OCI-LY1 (cell line): ENCODE data around the gene YEATS4.

Experiments
- EZH2 ChIP-seq: fragments of 200-600 bp; sonication (generic), shearing (Covaris generic); IDR thresholded peaks from 2 replicates; pipeline ENCODE4 v1.8.0; 2017; ENCODE audit warnings: borderline replicate concordance, mixed run types, mild to moderate bottlenecking, antibody characterized with exemption, low read length, moderate library complexity, mixed read lengths
- TF ChIP-seq, protein P1 (sequence below): fragments of 200-600 bp; sonication (generic), shearing (Covaris generic); IDR thresholded peaks from 2 replicates; pipeline ENCODE4 v1.5.1; 2017; ENCODE audit warnings: mild to moderate bottlenecking, antibody characterized with exemption, low read length, moderate library complexity, mixed read lengths

DNA sequence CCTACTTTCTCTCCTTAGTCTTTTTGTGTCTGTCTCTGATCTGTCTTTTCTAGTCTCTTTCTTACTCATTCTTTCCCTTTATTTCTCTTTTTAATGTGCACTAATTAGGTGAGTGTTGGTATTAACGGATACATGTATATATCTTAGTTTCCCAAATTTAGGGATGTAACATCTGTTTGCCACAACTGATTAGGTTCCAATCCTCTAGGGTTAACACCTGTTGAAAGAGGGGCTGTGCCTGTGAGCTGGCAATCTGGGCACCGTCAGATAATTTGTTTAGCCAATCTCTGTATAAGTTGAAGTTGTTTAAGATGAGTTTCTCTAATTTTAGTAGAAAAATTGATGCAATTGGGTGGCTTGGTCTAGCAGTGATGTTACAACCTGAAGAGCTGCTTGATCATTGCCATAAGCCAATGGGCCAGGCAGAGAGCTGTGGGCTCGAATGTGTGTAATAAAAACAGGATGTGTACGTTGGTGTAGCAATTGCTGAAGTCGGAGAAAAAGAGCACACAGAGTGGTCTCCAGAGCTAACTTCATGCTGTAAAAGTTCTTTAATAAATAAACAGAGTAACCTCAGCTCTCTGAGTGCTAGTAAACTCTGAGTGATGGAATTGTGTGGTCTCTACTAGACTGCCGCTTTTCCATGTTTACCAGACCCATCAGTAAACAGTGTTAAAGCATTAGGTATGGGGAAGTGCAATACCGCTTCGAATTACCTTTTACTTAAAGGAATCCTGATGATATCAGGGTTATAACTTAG lies 29.7 kb upstream of the YEATS4 start:
- TF ChIP-seq, protein P1, sequence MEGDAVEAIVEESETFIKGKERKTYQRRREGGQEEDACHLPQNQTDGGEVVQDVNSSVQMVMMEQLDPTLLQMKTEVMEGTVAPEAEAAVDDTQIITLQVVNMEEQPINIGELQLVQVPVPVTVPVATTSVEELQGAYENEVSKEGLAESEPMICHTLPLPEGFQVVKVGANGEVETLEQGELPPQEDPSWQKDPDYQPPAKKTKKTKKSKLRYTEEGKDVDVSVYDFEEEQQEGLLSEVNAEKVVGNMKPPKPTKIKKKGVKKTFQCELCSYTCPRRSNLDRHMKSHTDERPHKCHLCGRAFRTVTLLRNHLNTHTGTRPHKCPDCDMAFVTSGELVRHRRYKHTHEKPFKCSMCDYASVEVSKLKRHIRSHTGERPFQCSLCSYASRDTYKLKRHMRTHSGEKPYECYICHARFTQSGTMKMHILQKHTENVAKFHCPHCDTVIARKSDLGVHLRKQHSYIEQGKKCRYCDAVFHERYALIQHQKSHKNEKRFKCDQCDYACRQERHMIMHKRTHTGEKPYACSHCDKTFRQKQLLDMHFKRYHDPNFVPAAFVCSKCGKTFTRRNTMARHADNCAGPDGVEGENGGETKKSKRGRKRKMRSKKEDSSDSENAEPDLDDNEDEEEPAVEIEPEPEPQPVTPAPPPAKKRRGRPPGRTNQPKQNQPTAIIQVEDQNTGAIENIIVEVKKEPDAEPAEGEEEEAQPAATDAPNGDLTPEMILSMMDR = no peak
- no peak for TF ChIP-seq EZH2
